Fibroblast of skin of back (primary cell): ENCODE results near the gene FAM124A.

ENCODE experiments used
- DNase-seq: peaks from one replicate; pipeline ENCODE4 v3.0.0-alpha.2; 2013

FAM124A gene

DNA sequence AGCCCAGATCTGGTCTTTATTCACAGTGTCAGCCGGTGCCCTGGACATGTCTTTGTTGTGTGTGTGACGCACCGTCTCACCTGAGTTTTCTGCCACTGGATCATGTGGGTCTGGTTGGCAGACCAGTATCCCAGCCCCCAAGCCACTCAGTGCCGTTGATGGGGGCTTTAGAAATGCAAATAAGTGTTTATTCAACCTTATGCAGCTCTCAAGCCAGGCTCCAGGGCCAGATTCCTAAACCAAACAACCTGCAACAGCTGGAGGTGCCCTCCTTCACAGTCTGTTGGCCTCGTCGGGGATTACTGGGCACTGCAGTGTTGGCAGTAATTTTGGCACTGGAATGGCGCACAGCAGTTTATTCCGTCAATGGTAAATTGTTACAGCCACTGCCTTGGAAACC lies 21.6 kb downstream of the FAM124A start:
- DNase-seq, result no peak

DNA sequence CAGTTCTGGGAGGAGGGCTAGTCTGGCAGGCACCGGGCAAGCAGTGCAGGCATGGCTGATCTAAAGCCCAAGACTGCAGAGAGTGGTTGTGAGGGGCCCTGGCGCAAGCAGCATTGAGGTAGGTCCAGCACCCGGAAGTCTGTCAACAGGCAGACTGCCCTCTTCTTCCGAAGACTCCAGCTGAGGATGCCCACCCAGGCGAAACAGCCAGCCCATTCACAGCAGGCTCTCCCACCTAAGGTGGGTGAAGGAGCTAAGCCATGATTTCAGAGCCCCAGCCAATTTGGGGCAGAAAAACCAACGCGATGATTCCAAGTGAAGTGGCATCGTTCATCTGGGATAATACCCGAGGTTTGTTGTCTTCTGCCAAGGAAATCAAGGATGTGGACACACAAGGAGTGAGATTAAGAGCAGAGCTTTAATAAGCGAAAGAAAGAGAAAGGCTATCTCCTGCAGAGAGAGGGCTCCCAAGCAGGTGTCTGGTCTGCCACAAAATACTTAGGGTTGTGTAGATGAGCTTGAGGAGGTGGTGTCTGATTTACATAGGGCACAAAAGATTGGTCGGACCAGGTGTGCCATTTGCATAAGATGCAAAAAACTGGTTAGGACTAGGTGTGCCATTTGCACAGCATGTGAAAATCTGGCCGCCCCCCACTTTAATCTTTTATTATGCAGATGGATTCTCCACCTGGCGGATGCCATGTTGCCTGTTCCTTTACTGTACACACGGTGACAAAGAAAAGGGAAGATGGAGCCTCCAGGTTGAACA lies 22.6 kb downstream of the FAM124A start:
- DNase-seq, result no peak

DNA sequence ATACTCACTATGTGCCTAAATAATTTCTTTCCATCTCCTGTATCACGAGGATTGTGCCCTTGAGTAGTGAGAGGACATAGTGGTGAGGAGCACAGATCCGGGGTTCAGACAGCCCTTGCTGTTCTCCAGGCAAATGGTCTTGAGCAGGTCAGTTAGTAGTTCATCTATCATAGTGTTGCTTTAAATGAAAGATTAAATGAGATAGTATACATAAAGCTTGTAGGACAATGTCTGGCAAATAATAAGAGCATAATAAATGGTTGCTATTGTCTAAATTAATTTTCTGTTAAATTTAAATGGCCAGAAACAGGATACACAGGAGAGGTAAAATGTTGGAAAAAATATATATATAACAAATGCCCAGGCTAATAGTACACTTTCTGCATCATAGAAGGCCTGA lies 23.4 kb downstream of the FAM124A start:
- no peak for DNase-seq

DNA sequence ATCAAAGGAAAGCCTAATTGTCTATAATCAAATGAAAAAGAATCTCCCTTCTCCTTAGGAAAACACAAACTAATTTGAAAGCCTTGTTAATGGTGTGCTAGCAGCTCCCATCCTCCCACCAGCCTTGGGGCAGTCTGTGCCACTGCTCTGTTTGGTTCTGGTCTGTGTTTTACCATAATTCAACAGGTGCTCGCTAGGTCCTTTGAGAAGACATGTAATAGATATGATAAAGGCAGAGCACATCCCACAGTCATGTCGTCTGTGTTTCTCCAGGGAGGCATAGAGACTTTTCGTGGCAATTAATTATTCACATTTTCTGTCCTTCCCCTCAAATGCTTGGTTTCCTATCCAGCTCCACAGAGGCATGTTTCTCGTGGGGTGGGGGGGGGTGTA lies 23.8 kb downstream of the FAM124A start:
- DNase-seq, result no peak

DNA sequence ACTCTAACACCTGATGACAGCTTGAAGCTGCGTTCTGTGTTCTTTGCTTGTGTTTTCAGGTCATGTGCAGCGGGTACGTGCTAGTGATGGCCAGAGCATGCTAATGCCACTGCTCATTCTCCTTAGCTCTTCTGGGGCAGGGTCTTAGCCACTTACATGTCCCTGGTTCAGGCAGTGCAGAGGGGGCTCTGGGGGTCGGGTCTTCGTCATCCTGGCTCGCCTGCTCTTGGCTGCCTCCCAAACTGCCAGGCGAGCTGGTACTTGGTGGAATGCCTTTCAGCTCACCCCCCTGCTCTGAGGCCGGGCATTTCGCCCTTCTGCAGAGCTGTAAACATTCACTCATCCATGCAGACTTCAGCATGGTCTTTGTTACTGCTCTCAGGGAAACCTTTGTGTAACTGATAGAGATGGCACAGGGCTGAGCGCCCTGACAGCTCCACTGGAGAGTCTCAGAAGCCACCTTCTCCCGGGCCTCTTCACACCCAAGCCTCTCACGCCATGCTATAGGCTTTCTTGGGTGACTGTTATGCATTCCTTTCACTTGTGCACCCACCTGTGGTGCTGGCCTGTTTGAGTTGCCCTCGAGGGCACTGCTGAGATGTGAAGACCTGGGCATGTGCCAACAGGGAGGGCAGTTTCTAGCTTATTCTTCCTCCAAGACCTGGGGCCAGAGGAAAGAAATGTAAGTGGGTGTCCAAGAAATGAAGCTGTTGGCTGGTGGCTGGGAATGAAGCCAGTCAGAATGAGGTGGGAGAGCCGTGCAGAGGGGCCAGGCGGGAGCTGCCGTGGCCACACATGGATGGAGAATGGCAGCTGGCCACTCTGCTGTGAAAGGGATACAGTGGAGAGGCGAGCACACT lies 24.4 kb downstream of the FAM124A start:
- DNase-seq, result no peak

DNA sequence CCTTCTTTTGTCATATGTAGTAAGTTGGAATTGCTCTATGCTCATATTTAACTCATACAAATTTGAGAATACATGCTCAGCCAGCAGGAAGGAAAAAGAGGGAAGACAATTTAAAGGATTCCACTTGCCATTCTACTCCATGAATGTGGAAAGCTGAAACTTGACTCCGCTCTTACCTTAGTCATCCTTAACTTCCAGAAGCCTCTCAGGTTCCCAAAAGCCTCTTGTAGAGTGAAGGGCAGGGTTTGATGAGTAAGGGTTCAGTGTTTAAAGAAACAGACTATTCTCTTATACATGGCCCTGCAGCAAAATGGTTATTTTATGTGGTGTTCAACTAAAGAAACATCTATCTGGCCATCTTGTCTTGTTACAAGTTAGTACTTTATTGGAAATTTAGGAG lies 27.1 kb downstream of the FAM124A start:
- DNase-seq, result no peak

DNA sequence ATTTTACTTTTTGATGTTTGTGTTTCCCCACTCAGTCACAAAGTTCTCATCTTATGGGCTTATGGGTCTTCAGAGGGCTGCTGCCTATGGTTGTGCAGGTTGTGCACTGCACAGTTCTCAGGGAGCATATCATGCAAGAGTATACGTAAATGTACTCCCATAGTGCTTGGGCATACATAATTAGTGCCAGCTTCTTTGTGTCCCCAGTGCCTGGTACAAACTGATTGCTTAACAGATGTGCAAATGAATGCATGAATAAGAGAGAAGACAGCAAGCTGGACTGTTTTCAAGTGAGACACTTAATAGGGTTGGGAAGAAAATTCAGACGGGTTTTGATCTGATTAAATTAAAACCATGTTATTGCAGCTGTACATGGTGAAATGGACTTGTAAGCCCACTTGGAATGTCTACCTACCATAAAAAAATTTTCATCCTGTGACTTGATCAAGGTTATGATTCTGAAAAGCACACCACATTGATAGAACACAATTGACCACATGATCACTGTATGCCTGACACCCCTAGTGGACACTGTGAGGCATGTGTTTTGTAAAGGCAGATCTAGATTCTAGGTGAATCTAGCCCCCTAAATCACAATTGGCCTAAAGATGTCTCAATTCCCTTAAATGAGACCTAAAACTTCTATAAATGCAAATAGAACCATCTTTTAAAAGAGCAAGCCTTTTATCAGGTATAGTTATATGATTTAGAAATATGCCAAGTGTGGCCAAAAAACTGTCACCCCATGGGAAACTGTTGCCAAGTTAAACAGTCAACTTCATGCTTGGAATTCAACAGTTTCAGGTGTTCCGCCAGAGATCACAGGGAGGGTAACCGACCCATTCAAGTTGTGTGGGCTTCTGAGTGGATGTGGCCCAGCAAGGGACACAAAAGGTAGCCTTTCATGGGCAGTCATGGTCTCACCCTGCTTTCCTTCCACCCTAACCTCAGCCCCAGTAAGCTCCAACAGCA lies 27.9 kb downstream of the FAM124A start:
- no peak for DNase-seq

DNA sequence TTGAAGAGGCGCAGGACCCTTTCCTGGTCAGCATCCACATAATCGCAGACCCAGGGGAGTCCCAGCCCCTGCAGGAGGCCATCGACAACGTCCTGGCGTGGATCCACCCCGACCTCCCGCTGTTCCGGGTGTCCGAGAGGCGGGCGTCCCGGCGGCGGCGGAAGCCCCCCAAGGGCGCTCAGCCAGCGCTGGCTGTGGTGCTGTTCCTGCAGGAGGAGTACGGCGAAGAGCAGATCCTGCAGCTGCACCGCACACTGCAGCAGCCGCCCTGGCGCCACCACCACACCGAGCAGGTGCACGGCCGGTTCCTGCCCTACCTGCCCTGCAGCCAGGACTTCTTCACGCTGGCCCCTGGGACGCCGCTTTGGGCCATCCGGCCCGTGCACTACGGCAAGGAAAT lies 29.3 kb downstream of the FAM124A start:
- DNase-seq, result no peak

DNA sequence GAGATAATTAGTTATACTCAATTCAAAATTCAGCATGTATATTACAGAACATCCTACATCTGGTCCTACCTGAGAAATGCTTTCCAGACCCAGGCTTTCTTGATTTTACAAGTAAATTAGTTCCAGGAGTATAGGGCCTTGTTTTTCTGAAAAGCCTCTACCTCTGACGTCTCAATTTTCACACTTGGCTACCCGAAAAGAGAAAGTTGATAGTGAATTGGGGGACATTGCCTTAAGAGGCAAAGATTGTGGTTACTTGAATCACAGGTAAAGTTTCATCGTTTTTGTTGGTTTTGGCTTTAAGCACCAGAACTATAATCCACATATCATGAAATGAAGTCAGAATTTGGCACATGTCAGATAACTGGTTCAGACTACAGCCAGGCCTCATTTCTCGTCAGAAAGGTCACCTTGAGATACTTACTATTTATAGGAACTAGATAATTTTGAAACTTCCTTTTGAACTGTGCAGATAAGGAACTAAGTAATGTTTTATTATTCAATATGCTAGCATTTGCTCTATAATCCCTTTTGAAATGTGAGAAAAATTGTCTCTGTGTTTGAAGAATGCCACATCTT lies 30.8 kb downstream of the FAM124A start:
- DNase-seq, result no peak

DNA sequence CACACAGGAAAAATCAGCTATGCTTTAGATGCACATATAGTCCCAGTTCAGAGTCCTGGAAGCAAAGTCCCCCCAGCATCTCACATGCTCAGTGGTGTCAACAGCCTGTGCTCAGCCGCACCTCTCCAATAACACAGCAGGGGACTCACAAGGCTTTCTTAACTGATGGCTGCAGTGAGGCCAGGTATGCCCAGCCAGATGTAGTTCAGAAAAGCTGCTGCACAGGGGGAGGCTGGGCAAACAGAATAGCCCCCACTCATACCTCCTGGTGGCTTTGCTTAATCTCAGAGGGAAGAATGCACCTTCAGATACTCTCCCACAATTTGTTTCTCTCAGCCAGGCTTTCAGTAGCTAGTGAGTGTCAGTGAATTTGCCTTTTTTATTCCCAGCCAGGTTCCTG lies 33.4 kb downstream of the FAM124A start:
- no peak for DNase-seq

DNA sequence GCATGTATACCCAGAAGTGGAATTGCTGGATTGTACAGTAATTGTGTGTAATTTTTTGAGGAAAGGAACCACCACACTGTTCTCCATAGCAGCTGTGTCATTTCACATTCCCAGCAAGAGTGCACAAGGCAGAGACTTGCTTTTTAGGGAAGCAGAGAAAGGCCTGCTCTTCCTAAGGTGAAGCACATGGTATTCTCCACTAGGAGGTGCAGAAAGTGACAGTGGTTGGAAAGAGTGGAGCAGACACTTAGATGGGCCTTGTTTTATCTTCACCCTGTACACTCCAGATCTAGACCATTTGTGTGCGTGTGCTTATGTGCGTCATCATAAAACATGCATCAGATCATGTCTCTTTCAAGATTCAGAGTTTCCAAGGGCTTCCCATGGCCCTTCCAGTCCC lies 35.0 kb downstream of the FAM124A start:
- DNase-seq, result no peak

DNA sequence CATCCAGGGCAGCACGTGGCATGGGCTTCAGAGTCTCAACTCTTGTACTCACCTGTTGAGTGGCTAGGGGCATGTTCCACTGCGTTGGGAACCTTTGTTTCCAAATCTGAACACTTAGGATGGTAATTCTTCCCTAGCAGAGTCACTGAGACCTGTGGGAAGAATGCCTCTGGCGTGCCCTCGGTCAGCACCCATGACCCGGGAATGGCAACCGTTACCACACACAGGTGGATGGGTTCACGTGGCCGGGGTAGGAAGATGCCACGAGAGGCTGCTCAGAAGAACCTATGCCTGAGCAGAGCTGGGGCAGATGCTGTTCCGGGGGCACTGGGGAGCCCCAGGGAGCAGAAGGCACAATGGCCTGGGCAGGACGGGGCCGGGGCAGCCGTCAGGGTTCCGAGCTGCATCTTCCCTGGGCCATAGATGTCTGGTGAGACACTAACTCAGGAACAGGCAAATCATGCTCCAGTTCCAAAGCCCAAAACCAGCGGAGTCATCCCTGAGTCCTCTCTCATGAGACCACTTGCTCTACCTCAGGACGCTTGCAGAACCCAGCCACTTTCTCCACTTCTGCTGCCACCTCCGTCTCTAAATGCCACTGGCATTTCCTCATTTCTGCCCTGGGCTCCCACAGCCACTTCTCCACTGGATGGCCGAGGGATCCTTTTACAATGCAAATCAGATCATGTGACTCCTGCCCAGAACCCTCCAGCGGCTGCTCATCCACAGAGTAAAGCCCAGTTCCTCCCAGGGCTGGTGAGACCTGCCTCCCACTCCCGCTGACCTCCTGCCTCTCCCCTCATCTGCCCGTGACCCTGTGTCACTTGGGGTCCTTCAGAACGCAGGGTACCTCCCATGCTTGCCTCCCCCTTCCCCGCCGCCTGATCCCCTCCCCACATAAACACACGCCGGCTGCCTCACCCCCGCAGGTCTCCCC lies 36.7 kb downstream of the FAM124A start:
- DNase-seq, result no peak

DNA sequence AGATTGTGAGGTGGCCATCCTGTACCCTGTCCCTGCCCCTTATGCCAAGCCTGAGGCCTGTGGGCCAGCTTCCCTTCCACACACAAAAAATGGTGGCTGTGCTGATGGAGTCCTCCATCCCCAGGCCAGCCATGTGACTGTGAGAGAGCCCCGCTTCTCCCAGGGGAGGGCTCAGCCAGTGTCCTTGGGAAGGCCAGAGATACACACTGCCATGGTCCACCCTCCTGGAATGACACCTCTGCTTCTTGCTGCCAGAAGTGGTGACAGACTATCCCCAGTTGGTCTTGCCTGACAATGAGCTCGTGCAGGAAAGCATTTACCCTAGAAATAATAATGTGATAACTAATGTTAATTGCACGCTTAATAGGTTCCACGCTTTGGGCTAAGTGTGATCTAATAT lies 38.0 kb downstream of the FAM124A start:
- no peak for DNase-seq

DNA sequence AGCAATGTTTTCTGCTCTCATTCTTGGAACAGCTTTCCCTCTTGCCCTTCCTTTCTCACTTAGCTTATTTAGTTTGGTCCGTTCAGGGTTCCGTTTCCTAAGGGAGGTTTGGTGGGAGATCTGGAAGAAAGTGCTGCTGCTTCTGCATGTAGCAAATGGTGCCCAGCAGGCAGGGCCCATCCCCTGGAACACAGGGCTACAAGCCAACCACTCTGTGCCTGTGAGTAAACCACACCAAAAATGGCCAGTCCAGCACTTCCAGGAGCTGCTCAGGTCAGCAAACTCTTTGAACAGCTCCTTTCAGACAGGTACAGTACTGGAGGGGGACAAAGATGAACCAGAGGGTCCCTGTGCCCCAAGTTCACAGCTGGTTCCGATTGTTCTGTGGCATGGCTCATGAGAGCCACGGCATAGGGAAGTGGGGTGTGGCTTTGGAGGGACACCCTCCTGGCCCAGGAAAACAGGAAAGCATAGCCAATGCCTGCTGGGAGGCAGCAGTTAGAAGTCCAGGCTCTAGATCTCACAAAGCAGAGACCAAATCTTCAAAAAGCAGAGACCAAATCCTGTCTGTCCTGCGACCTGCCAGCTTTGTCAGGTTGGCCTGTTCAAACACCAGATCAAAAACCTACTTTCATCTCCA lies 39.5 kb downstream of the FAM124A start:
- DNase-seq, result no peak

DNA sequence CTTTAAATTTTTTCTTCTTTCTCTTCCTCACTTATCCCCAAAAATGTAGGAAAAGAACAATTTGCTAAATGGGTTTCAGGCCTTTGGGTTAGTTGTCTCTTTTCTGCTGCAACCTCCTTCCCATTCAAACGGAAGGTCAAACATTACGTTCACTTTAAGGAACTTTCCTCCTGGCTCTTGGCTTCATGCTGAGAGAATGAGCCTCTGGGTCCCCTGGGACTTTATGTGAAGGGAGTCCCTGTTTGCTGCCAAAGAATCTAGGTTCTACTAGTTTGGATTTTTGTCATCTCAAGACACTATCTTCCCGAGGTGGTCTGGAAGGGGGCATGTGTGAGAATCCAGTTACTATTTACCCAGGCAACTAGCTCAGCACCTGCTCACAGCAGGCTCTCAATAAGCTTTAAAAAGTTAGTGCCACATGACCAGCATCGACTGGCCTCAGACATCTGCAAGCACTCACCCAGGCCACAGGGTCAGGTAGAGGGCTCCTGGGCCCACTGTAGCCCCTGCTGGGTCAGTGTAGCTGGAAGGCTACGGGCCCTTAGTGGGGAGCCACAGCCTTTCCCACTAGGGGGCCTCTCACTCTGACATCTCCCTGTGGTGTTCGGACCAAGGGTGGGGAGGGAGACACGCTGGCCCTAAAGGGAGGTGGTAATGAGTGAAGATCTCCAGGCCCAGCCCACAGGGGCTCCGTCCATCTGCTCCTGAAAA lies 40.5 kb downstream of the FAM124A start:
- DNase-seq, result no peak

DNA sequence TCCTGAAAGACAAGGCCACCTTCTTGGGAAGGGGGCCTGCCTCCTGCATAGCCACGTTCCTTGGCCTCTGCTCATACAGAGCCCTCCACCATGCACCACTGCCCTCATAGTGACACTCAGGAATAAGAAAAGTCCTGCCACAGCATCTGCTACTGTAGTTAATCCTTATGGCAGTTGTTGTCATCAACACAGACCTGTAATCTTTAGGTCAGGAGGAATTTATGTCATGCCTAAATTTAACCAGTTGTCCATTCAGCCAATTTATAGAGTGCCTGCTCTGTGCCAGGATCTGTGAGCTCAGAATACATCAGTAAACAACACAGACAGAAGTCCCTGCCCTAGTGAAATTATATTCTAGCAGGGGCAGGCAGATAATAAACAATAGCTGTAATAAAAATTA lies 44.4 kb downstream of the FAM124A start:
- no peak for DNase-seq

DNA sequence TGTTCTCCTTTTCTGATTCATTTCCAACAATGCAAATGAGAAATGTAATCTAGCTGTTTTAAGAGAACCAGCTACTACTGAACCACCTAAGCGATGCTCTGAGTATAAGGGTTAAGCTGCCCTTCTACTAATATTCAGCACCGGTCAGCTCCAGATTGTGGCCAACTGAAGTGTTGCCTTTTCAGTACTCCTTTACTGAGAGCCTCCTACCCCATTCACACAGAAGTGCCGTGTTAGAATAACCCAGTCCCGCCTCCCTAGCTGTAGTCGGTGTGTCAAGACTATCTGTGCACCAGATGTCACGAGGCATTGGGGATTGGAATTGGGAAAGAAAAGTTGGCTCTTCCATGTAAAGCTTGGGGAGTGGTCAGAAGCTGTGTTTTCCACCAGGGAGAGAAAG lies 45.4 kb downstream of the FAM124A start:
- DNase-seq, result peak; percentile 14

DNA sequence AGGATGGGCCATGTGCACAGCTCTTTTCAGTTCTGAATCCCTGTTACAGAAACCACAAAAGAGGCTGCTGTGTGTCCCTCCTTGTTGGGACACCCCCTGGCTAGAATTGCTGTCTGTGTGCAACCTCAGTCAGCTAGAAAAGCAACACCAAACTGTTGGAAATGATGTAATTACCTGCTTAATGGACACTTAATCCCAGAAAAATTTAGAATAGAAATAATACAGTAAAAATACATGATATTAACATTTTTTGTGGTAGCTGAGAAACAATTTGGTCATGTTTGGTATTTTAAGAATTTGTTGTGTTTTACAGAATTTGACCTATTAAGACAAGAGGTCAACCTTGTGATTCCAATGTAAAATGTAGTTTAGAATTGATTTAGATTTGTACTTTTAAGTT lies 46.8 kb downstream of the FAM124A start:
- DNase-seq, result peak; percentile 67

DNA sequence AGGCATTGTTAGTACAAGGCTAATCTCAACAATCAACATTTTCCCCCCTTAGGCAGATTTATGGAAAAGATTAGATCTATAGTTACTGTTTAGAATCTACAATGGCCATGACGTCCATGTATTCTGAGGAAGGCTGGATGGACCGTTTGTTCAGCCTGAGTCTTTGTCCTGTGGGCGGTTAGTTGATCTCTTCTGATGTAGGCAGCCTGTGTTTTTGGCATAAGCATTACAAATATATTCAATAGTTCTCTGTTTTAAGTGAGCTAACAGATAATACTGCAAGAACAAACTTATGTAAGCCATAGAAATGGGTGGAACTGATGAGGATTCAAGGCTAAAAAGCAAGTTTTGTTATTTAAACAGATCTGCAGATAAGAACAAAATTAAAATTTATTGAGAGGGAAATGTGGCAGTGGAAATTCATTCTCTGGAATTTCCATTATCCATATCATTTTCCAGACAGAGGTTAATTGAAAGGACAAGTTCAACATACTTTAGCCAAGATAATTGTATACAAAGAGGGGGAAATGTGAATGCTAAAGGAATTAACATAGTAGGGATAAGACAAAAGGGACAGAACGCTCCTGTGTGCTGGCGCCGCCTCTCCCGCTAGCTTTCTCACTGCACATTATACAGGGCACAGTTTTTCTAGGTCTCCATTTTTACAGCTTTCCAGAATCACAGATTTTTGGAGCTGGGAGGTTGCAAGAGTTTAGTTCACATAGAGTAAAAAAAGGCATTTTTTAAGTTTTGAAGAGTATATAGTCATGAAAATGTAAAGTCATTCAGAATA lies 48.6 kb downstream of the FAM124A start:
- no peak for DNase-seq
